ENCODE results near the gene IL18BP.

IL18BP gene

GRCh38 chr11:71963468-71963867 is 35.2 kb upstream of the IL18BP start:
- peaks cover 5% of the 10 kb centered on the region for H3K9me3 Mint-ChIP-seq
- no peak overlapping the region for H3K27ac Mint-ChIP-seq
- peaks cover 44% of the 10 kb centered on the region for H3K36me3 Mint-ChIP-seq (ENCODE audit: low read depth)
- no peak for TF ChIP-seq CTCF (IDR thresholded peaks at IDR 0.05; ENCODE audit: unreplicated experiment in 3 of 3)
- no peak overlapping the region for H3K4me3 Mint-ChIP-seq
- no peaks in the 10 kb centered on the region for H3K27me3 Mint-ChIP-seq (ENCODE audit: low read depth)
- H3K4me1 Mint-ChIP-seq: no peaks in the 10 kb centered on the region

GRCh38 chr11:71964641-71965040 is 34.1 kb upstream of the IL18BP start:
- Mint-ChIP-seq H3K27ac (no peak overlapping the region), H3K36me3 (ENCODE audit: low read depth) (peaks cover 46% of the 10 kb centered on the region), H3K27me3 (ENCODE audit: low read depth) (no peaks in the 10 kb centered on the region), H3K9me3 (peaks cover 5% of the 10 kb centered on the region), H3K4me1 (no peaks in the 10 kb centered on the region), H3K4me3 (no peak overlapping the region)
- no peak for TF ChIP-seq CTCF (IDR thresholded peaks at IDR 0.05; ENCODE audit: unreplicated experiment in 3 of 3)

GRCh38 chr11:71971680-71972079 is 27.0 kb upstream of the IL18BP start:
- H3K36me3 Mint-ChIP-seq (ENCODE audit: low read depth): peaks cover 39% of the 10 kb centered on the region
- H3K4me3 Mint-ChIP-seq: no peak overlapping the region
- no peaks in the 10 kb centered on the region for H3K9me3 Mint-ChIP-seq
- no peak overlapping the region for H3K27ac Mint-ChIP-seq
- H3K27me3 Mint-ChIP-seq (ENCODE audit: low read depth): no peaks in the 10 kb centered on the region
- H3K4me1 Mint-ChIP-seq: no peaks in the 10 kb centered on the region
- TF ChIP-seq CTCF (IDR thresholded peaks at IDR 0.05; ENCODE audit: unreplicated experiment in 3 of 3): no peak

- Mint-ChIP-seq H3K27me3 (ENCODE audit: low read depth) (no peaks in the 10 kb centered on the region), H3K4me1 (no peaks in the 10 kb centered on the region), H3K9me3 (no peaks in the 10 kb centered on the region), H3K36me3 (ENCODE audit: low read depth) (peaks cover 29% of the 10 kb centered on the region), H3K27ac (no peak overlapping the region), H3K4me3 (no peak overlapping the region)
- no peak for TF ChIP-seq CTCF (IDR thresholded peaks at IDR 0.05; ENCODE audit: unreplicated experiment in 3 of 3)
These were observed 22.2 kb upstream of the IL18BP start for GRCh38 chr11:71976551-71976950.

GRCh38 chr11:71977090-71977489 is 21.6 kb upstream of the IL18BP start:
- Mint-ChIP-seq H3K4me1 (no peaks in the 10 kb centered on the region), H3K36me3 (ENCODE audit: low read depth) (peaks cover 24% of the 10 kb centered on the region), H3K27ac (no peak overlapping the region), H3K4me3 (no peak overlapping the region), H3K27me3 (ENCODE audit: low read depth) (no peaks in the 10 kb centered on the region), H3K9me3 (no peaks in the 10 kb centered on the region)
- TF ChIP-seq CTCF (IDR thresholded peaks at IDR 0.05; ENCODE audit: unreplicated experiment in 3 of 3): no peak

GRCh38 chr11:71977743-71978418 is 20.8 kb upstream of the IL18BP start:
- Mint-ChIP-seq H3K4me3 (no peak overlapping the region), H3K9me3 (no peaks in the 10 kb centered on the region), H3K27ac (no peak overlapping the region)

More at GRCh38 chr11:71977743-71978418, 20.8 kb upstream of the IL18BP start:
- TF ChIP-seq CTCF (IDR thresholded peaks at IDR 0.05; ENCODE audit: unreplicated experiment in 3 of 3): peak; percentile 63 to 74 (median 71)
- Mint-ChIP-seq H3K27me3 (ENCODE audit: low read depth) (no peaks in the 10 kb centered on the region), H3K36me3 (ENCODE audit: low read depth) (peaks cover 23% of the 10 kb centered on the region), H3K4me1 (no peaks in the 10 kb centered on the region)

All from nephron (organoid).